HepG2 (cell line): ENCODE results near the gene PDK2. TPM values are rescaled to one million over a fixed set of nuclear protein-coding genes. Genes with fewer than 3 reads are reported as not detected.
A peak's percentile ranks its signal among the peaks of the same experiment; 100 is the strongest.

Experiments
- ATAC-seq: fragments of 200-7000 bp; cut with Tn5 transposase; 3 replicates; pipeline ENCODE4 v1.9.1; 2020; ENCODE audit warnings: mild to moderate bottlenecking, moderate library complexity
- BruUV-seq: library from RNA; stranded (reverse); fragments of 400-500 nt; replicated peaks from 2 replicates; lab custom pipeline; 2021; lab: Mats Ljungman, UMichigan
- CTCF ChIA-PET: fragments of 300-600 bp; formaldehyde crosslinking; extraction: SDS; loops from one replicate; lab custom pipeline; 2021; ENCODE audit warnings: low total read pairs, inconsistent platforms, low intra/inter-chr PET ratio; lab: Yijun Ruan, JAX
- POLR2A ChIA-PET: fragments of 350-600 bp; sonication (Branson Sonifier 250); formaldehyde crosslinking; loops from one replicate; lab custom pipeline; 2020; ENCODE audit warnings: antibody characterized with exemption, inconsistent platforms; lab: Yijun Ruan, JAX
- DNase-seq: peaks from one replicate; pipeline ENCODE4 v3.0.0-alpha.2; 2015; ENCODE audit warnings: low spot score
- FAIRE-seq: peaks from 3 replicates; lab custom pipeline; 2011; peaks lifted over from hg19 to GRCh38; lab: Jason Lieb, UNC
- H2AFZ ChIP-seq: one replicate; pipeline ENCODE4 v1.6.1; 2011; ENCODE audit warnings: low read length, inconsistent platforms
- H3K27ac ChIP-seq: fragments of 300-600 bp; 3 replicates; pipeline ENCODE4 v1.8.0; 2011; ENCODE audit warnings: mixed run types, mild to moderate bottlenecking, mixed read lengths, low read length, inconsistent platforms; ENCODE audit not compliant: insufficient read depth; ENCODE audit errors: extremely low read length
- H3K27me3 ChIP-seq, 2 experiments: fragments of 200-600 bp in 1 of 2; 2 replicates in 1 of 2; 3 replicates in 1 of 2; pipeline versions ENCODE4 v1.6.0 to v1.8.0; 2011; ENCODE audit warnings: low read length in 2 of 2, mild to moderate bottlenecking in 2 of 2, moderate library complexity in 2 of 2, inconsistent platforms in 1 of 2; ENCODE audit not compliant: insufficient read depth in 2 of 2, control insufficient read depth in 1 of 2
- H3K36me3 ChIP-seq, 2 experiments: fragments of 200-600 bp in 1 of 2; replicated peaks in 1 of 2; 2 replicates in 1 of 2; 3 replicates in 1 of 2; pipeline versions ENCODE4 v1.5.1 to v1.8.0; 2011; ENCODE audit warnings: low read length in 2 of 2, inconsistent platforms in 1 of 2; ENCODE audit not compliant: insufficient read depth in 2 of 2, control insufficient read depth in 1 of 2
- H3K4me1 ChIP-seq: 2 replicates; pipeline ENCODE4 v1.5.1; 2012; ENCODE audit warnings: low read length, inconsistent platforms; ENCODE audit not compliant: insufficient read depth
- H3K4me2 ChIP-seq: 2 replicates; pipeline ENCODE4 v1.6.0; 2011; ENCODE audit warnings: low read depth, low read length, inconsistent platforms
- H3K4me3 ChIP-seq, 3 experiments: fragments of 200-600 bp in 1 of 3; sonication (generic), shearing (Covaris generic) in 1 of 3; replicated peaks in 1 of 3; 2 replicates each; pipeline ENCODE4 v1.5.1; 2011 to 2016; ENCODE audit warnings: low read length in 3 of 3, inconsistent platforms in 2 of 3, low read depth in 2 of 3, mild to moderate bottlenecking in 2 of 3, control low read depth in 1 of 3, mixed read lengths in 1 of 3; ENCODE audit not compliant: insufficient read depth in 1 of 3
- H3K79me2 ChIP-seq: one replicate; pipeline ENCODE4 v1.6.1; 2011; ENCODE audit warnings: low read length, inconsistent platforms; ENCODE audit not compliant: insufficient read depth
- H3K9ac ChIP-seq: 2 replicates; pipeline ENCODE4 v1.6.0; 2011; ENCODE audit warnings: mild to moderate bottlenecking, low read depth, low read length, inconsistent platforms; ENCODE audit not compliant: insufficient read depth
- H3K9me3 ChIP-seq: 2 replicates; pipeline ENCODE4 v1.5.1; 2012; ENCODE audit warnings: mild to moderate bottlenecking, low read length
- H4K20me1 ChIP-seq: 2 replicates; pipeline ENCODE4 v1.6.0; 2011; ENCODE audit warnings: inconsistent platforms, mild to moderate bottlenecking, low read length, moderate library complexity; ENCODE audit not compliant: insufficient read depth
- ATF7 ChIP-seq, 2 experiments: fragments of 450-650 bp in 1 of 2; sonication (generic) in 1 of 2; formaldehyde crosslinking in 1 of 2; IDR thresholded peaks; 2 replicates each; pipeline versions ENCODE4 v1.4.0 to v1.6.1; 2016 to 2020; ENCODE audit warnings: antibody characterized with exemption in 1 of 2, mild to moderate bottlenecking in 1 of 2, missing genetic modification reagents in 1 of 2
- CREB1 ChIP-seq, 2 experiments: fragments of 450-650 bp in 1 of 2; IDR thresholded peaks; 2 replicates each; pipeline ENCODE4 v1.6.1; 2016 to 2017; ENCODE audit warnings: control low read depth in 1 of 2, mild to moderate bottlenecking in 1 of 2, missing compliant biosample characterization in 1 of 2, missing genetic modification characterization in 1 of 2
- HOXA5 ChIP-seq: sonication (generic); formaldehyde crosslinking; IDR thresholded peaks from 2 replicates; pipeline ENCODE4 v1.4.0; 2020; ENCODE audit warnings: missing genetic modification reagents
- MBNL3 ChIP-seq: fragments of 250-450 bp; sonication (Bioruptor Pico); conservative IDR thresholded peaks from 2 replicates; pipeline ENCODE4 v1.8.0; 2022; ENCODE audit warnings: mild to moderate bottlenecking, inconsistent platforms
- MIXL1 ChIP-seq: IDR thresholded peaks from 2 replicates; pipeline ENCODE4 v1.6.1; 2016
- NFKB2 ChIP-seq: sonication (generic); formaldehyde crosslinking; IDR thresholded peaks from 2 replicates; pipeline ENCODE4 v1.4.0; 2020; ENCODE audit warnings: missing genetic modification reagents, borderline replicate concordance
- PAX8 ChIP-seq: sonication (generic); formaldehyde crosslinking; IDR thresholded peaks from 2 replicates; pipeline ENCODE4 v1.8.0; 2022; ENCODE audit warnings: mild to moderate bottlenecking, missing genetic modification reagents, borderline replicate concordance
- PRMT3 ChIP-seq: sonication (generic); formaldehyde crosslinking; IDR thresholded peaks from 2 replicates; pipeline ENCODE4 v1.8.1; 2022; ENCODE audit warnings: low read depth, mild to moderate bottlenecking, moderate library complexity, missing genetic modification reagents, borderline replicate concordance
- ZBTB10 ChIP-seq: sonication (generic); formaldehyde crosslinking; IDR thresholded peaks from 2 replicates; pipeline ENCODE4 v1.4.0; 2020; ENCODE audit warnings: missing genetic modification reagents, borderline replicate concordance
- ZNF138 ChIP-seq: sonication (generic); formaldehyde crosslinking; IDR thresholded peaks from 2 replicates; pipeline ENCODE4 v1.5.0; 2020; ENCODE audit warnings: mild to moderate bottlenecking, low read depth, missing genetic modification reagents
- ZNF18 ChIP-seq: sonication (generic); formaldehyde crosslinking; IDR thresholded peaks from 2 replicates; pipeline ENCODE4 v1.8.0; 2022; ENCODE audit warnings: mild to moderate bottlenecking, missing genetic modification reagents; ENCODE audit not compliant: insufficient replicate concordance
- ZNF703 ChIP-seq: sonication (generic); formaldehyde crosslinking; IDR thresholded peaks from 2 replicates; pipeline ENCODE4 v1.5.1; 2020; ENCODE audit warnings: missing genetic modification reagents, mild to moderate bottlenecking, moderate library complexity, borderline replicate concordance
- ZNF772 ChIP-seq: sonication (generic); formaldehyde crosslinking; IDR thresholded peaks from 2 replicates; pipeline ENCODE4 v1.5.0; 2020; ENCODE audit warnings: mild to moderate bottlenecking, missing genetic modification reagents
- ZNF776 ChIP-seq: sonication (generic); formaldehyde crosslinking; IDR thresholded peaks from 2 replicates; pipeline ENCODE4 v1.4.0; 2020; ENCODE audit warnings: mild to moderate bottlenecking, missing genetic modification reagents
- ZNF788 ChIP-seq: sonication (generic); formaldehyde crosslinking; IDR thresholded peaks from 2 replicates; pipeline ENCODE4 v1.5.0; 2020; ENCODE audit warnings: mild to moderate bottlenecking, missing genetic modification reagents, borderline replicate concordance
- WGBS: methylation state at CpG from one replicate; pipeline ENCODE4 v1.1.6; 2017; ENCODE audit warnings: low lambda C conversion rate; 5-methylcytosine and 5-hydroxymethylcytosine counted together
- in situ Hi-C: cut with HindIII; loops from 2 replicates; pipeline ENCODE4 v1.10.0; 2017; ENCODE audit warnings: low pct_unique_long_range_greater_than_20kb; ENCODE audit not compliant: extremely low pct_ligation_motif_present
- intact Hi-C: fragments of 100-400 bp; cut with micrococcal nuclease; formaldehyde crosslinking; loops from one replicate; pipeline ENCODE4 v1.10.0; 2022; ENCODE audit not compliant: unreplicated experiment
- polyA plus RNA-seq, 8 experiments: library from polyadenylated mRNA; depleted of rRNA in 3 of 8; stranded (reverse) in 7 of 8; unstranded in 1 of 8; fragments of >200 nt; fragmentation: Illumina TruSeq in 4 of 8; extraction: Trizol in 4 of 8; gene quantifications; 2 replicates each; pipeline versions ENCODE4 v1.2.1 to v1.2.3, GENCODE V29; 2011 to 2016; ENCODE audit warnings: low read depth in 4 of 8, missing spikeins in 1 of 8, mixed read lengths in 1 of 8; ENCODE audit not compliant: insufficient read depth in 1 of 8
- total RNA-seq, 5 experiments: library from RNA; depleted of rRNA; stranded (reverse); fragments of >200 nt; fragmentation: Illumina TruSeq; extraction: Trizol; gene quantifications; 2 replicates each; pipeline ENCODE4 v1.2.3, GENCODE V29; 2016; ENCODE audit warnings: low read depth in 1 of 5

PDK2 gene
- total and polyA plus RNA-seq, 2 of the 13 experiments (the other 11 are each of a cell fraction or from before 2014, with no cell fraction given) = 18.5 to 59.7 TPM

- Histone ChIP-seq H3K9ac (no peak overlapping the region), H3K4me2 (no peak overlapping the region), H3K27me3 (0 out of 5 replicates have a peak, but pooled peaks cover 0 to 6% of the 10 kb centered on the region in 2 experiments), H2AFZ (no peak overlapping the region), H3K9me3 (no peaks in the 10 kb centered on the region), H3K4me1 (no peaks in the 10 kb centered on the region), H3K36me3 (no peaks in the 10 kb centered on the region), H3K27ac (no peak overlapping the region), H3K79me2 (no peaks in the 10 kb centered on the region)
- in situ Hi-C loops = loop anchor here (10.0 kb wide), 1 partner anchor 217 kb away; no protein-coding TSS in a partner anchor
- intact Hi-C loops = loop anchor here (10.0 kb wide), 1 partner anchor 217 kb away; no protein-coding TSS in a partner anchor
- DNase-seq (no peak), FAIRE-seq (no peak)
- ChIA-PET CTCF (interaction anchor here (1.2 kb wide), 1 partner anchor 55 kb away, joined by 3 read pairs; no protein-coding TSS in a partner anchor), POLR2A (no interaction called here)
- no TSS peak for BruUV-seq
- TF ChIP-seq ZNF703 (no peak), ZNF788 (CRISPR knock-in tag) (no peak), ZNF772 (CRISPR knock-in tag) (no peak), CREB1 (IDR thresholded peaks at IDR 0.05) (peak; percentile 75), CREB1 (CRISPR knock-in tag; IDR thresholded peaks at IDR 0.05) (no peak), HOXA5 (CRISPR knock-in tag) (no peak), ZNF776 (CRISPR knock-in tag) (no peak), ZNF138 (CRISPR knock-in tag) (no peak), ZBTB10 (CRISPR knock-in tag) (no peak), MIXL1 (CRISPR knock-in tag) (no peak), ATF7 (IDR thresholded peaks at IDR 0.05) (peak; percentile 96), ATF7 (CRISPR knock-in tag; IDR thresholded peaks at IDR 0.05) (no peak), PRMT3 (CRISPR knock-in tag) (no peak), PAX8 (CRISPR knock-in tag) (no peak), ZNF18 (CRISPR knock-in tag) (no peak), MBNL3 (no peak), NFKB2 (CRISPR knock-in tag) (no peak)
- TF ChIP-seq, all 625 proteins: peak for 2
- Histone ChIP-seq H3K4me3 (no peak overlapping the region), H4K20me1 (peaks cover 3% of the 10 kb centered on the region; the same call in 1 of the 2 replicates)
- no peak for ATAC-seq
- 29% methylated on average over 5 of the region's 5 CpGs for WGBS
These were observed 13.4 kb upstream of the PDK2 start for GRCh38 chr17:50081757-50082156.
